ENCODE data around the gene NANS. TPM values are rescaled to one million over a fixed set of nuclear protein-coding genes. Genes with fewer than 3 reads are reported as not detected.
"Not testable (repeated sequence)": the region's sequence is repeated elsewhere in the genome, so short reads cannot be mapped to it uniquely, and the experiment has no call there.

The NANS gene
- total RNA-seq, 1 donor from 2014 or later = 117 TPM

- no peak for TF ChIP-seq CTCF (conservative IDR thresholded peaks at IDR 0.05; ENCODE audit: low read depth, low read length)
- H3K4me3 ChIP-seq (ENCODE audit: low read depth, low read length) = no peak overlapping the region
- no peak for DNase-seq (ENCODE audit: low read depth)
Observed at GRCh38 chr9:98129451-98129881, 72.9 kb downstream of the NANS start.

- H3K4me3 ChIP-seq (ENCODE audit: low read depth, low read length); DNase-seq (ENCODE audit: low read depth): not testable (repeated sequence)
Observed at GRCh38 chr9:98130060-98130459, 73.5 kb downstream of the NANS start.

GRCh38 chr9:98130576-98131228 is 74.2 kb downstream of the NANS start:
- TF ChIP-seq CTCF (conservative IDR thresholded peaks at IDR 0.05; ENCODE audit: low read depth, low read length) = no peak

GRCh38 chr9:98132158-98132557 is 75.6 kb downstream of the NANS start:
- H3K4me3 ChIP-seq (ENCODE audit: low read depth, low read length) = no peak overlapping the region
- TF ChIP-seq CTCF (conservative IDR thresholded peaks at IDR 0.05; ENCODE audit: low read depth, low read length) = no peak
- no peak for DNase-seq (ENCODE audit: low read depth)

More at GRCh38 chr9:98130576-98131228, 74.2 kb downstream of the NANS start:
- no peak for DNase-seq (ENCODE audit: low read depth)
- H3K4me3 ChIP-seq (ENCODE audit: low read depth, low read length) = no peak overlapping the region

Other genes starting within 250 kb of the NANS start
- 0.35 and 1.1 TPM in 2 replicates for gene FOXE1, start 203.5 kb upstream of the NANS start, total RNA-seq
- 12.2 and 18.2 TPM in 2 replicates for gene TRMO, start 134.2 kb upstream of the NANS start, total RNA-seq
- not detected in 2 replicates for gene HEMGN, start 118.6 kb upstream of the NANS start, total RNA-seq
- gene ANP32B, start 73.4 kb upstream of the NANS start, total RNA-seq = 35.8 and 39.2 TPM in 2 replicates
- gene TRIM14, start 62.5 kb downstream of the NANS start, total RNA-seq = 8.1 and 9.5 TPM in 2 replicates
- gene CORO2A, start 135.9 kb downstream of the NANS start, total RNA-seq = 3.7 and 5.7 TPM in 2 replicates
- 16.6 and 17.2 TPM in 2 replicates for gene TBC1D2, start 198.9 kb downstream of the NANS start, total RNA-seq